GM18909 (cell line): ENCODE measurements around the gene EP300.
"Not testable (repeated sequence)": the region's sequence is repeated elsewhere in the genome, so short reads cannot be mapped to it uniquely, and the experiment has no call there.

ENCODE experiments used
- ATAC-seq: cut with Tn5 transposase; IDR thresholded peaks from one replicate; pipeline ENCODE4 v1.9.1; 2021; ENCODE audit warnings: mild to moderate bottlenecking; ENCODE audit not compliant: unreplicated experiment, poor library complexity

Gene EP300

GRCh38 chr22:41092023-41092817, at the start of gene EP300:
Gene EP300, plus strand, starts transcription at chr22:41092592. Its CDS starts 413 bp downstream, at chr22:41093005.
- ATAC-seq: peak; percentile 48

GRCh38 chr22:41043722-41044121, 48.7 kb upstream of the EP300 start:
- ATAC-seq: no peak

- not testable (repeated sequence) for ATAC-seq
Measured at GRCh38 chr22:41045575-41045974, 46.8 kb upstream of the EP300 start.

GRCh38 chr22:41047801-41048211, 44.6 kb upstream of the EP300 start:
- ATAC-seq: no peak

GRCh38 chr22:41048345-41048744, 44.0 kb upstream of the EP300 start:
- not testable (repeated sequence) for ATAC-seq

- no peak for ATAC-seq
Measured at GRCh38 chr22:41048791-41049717, 43.3 kb upstream of the EP300 start.

GRCh38 chr22:41049795-41050194, 42.6 kb upstream of the EP300 start:
- ATAC-seq: not testable (repeated sequence)

GRCh38 chr22:41050883-41051282, 41.5 kb upstream of the EP300 start:
- no peak for ATAC-seq

GRCh38 chr22:41052661-41053490, 39.5 kb upstream of the EP300 start:
- ATAC-seq: no peak

- ATAC-seq: no peak
Measured at GRCh38 chr22:41057076-41057475, 35.3 kb upstream of the EP300 start.

- no peak for ATAC-seq
Measured at GRCh38 chr22:41062146-41062545, 30.2 kb upstream of the EP300 start.

GRCh38 chr22:41064326-41064725, 28.1 kb upstream of the EP300 start:
- not testable (repeated sequence) for ATAC-seq

GRCh38 chr22:41066341-41066740, 26.1 kb upstream of the EP300 start:
- ATAC-seq: not testable (repeated sequence)

- not testable (repeated sequence) for ATAC-seq
Measured at GRCh38 chr22:41067968-41068367, 24.4 kb upstream of the EP300 start.

GRCh38 chr22:41070665-41071331, 21.6 kb upstream of the EP300 start:
- ATAC-seq: no peak

- no peak for ATAC-seq
Measured at GRCh38 chr22:41074061-41074460, 18.3 kb upstream of the EP300 start.

- no peak for ATAC-seq
Measured at GRCh38 chr22:41074466-41074865, 17.9 kb upstream of the EP300 start.

- no peak for ATAC-seq
Measured at GRCh38 chr22:41074941-41075710, 17.3 kb upstream of the EP300 start.

- no peak for ATAC-seq
Measured at GRCh38 chr22:41075946-41076345, 16.4 kb upstream of the EP300 start.
